ENCODE data around the gene RAI1. TPM values are rescaled to one million over a fixed set of nuclear protein-coding genes. Genes with fewer than 3 reads are reported as not detected.

Gene RAI1
- total RNA-seq, 1 experiment from 2014 or later: 86.3 TPM

- BruUV-seq (replicated peaks): no TSS peak
Measured at GRCh38 chr17:17723354-17724261, 42.4 kb downstream of the RAI1 start.

GRCh38 chr17:17724307-17725010 is 43.2 kb downstream of the RAI1 start:
- Histone ChIP-seq H4K20me1 (ENCODE audit: insufficient read depth) (peaks cover 24% of the 10 kb centered on the region), H3K27me3 (ENCODE audit: insufficient read depth, low read depth) (no peaks in the 10 kb centered on the region), H3K36me3 (ENCODE audit: low read depth) (no peaks in the 10 kb centered on the region; the same call in 1 of the 2 replicates), H3K4me1 (replicated peaks; ENCODE audit: insufficient read depth) (peaks cover 60% of the 10 kb centered on the region), H3K9me3 (ENCODE audit: insufficient read depth, low read depth) (no peaks in the 10 kb centered on the region), H2AFZ (no peak overlapping the region), H3K9me2 (ENCODE audit: insufficient read depth) (no peaks in the 10 kb centered on the region), H3K27ac (no peak overlapping the region), H3K4me2 (no peak overlapping the region), H3K4me3 (no peak overlapping the region), H3F3A (ENCODE audit: insufficient read depth, low read depth) (peaks cover 58% of the 10 kb centered on the region), H3K79me2 (ENCODE audit: low read depth) (peaks cover 76% of the 10 kb centered on the region)
- no TSS peak for BruUV-seq (replicated peaks)
- DNase-seq: no peak
- POLR2A ChIA-PET (ENCODE audit: unreplicated experiment): no interaction called here
- CTCF ChIA-PET: no interaction called here
- TF ChIP-seq CTCF (conservative IDR thresholded peaks at IDR 0.05) (no peak), EZH2 (IDR thresholded peaks at IDR 0.05; ENCODE audit: low read depth) (no peak)
- intact Hi-C loops (cut with micrococcal nuclease; ENCODE audit: unreplicated experiment): loop anchor here (5.0 kb wide), 1 partner anchor 138 kb away; no protein-coding TSS in a partner anchor

More at GRCh38 chr17:17723354-17724261, 42.4 kb downstream of the RAI1 start:
- TF ChIP-seq CTCF (conservative IDR thresholded peaks at IDR 0.05): no peak
- CTCF ChIA-PET: interaction anchor here (0.6 kb wide), 1 partner anchor 26 kb away, joined by 3 read pairs; no protein-coding TSS in a partner anchor
- peaks cover 71% of the 10 kb centered on the region for H3K79me2 ChIP-seq (ENCODE audit: low read depth)
- peaks cover 24% of the 10 kb centered on the region for H4K20me1 ChIP-seq (ENCODE audit: insufficient read depth)
- H2AFZ ChIP-seq: no peak overlapping the region
- H3K4me3 ChIP-seq: no peak overlapping the region
- H3K27ac ChIP-seq: no peak overlapping the region
- H3K36me3 ChIP-seq (ENCODE audit: low read depth): no peaks in the 10 kb centered on the region; the same call in 1 of the 2 replicates
- no peaks in the 10 kb centered on the region for H3K9me3 ChIP-seq (ENCODE audit: insufficient read depth, low read depth)
- intact Hi-C loops (cut with micrococcal nuclease; ENCODE audit: unreplicated experiment): no loop called here
- no peak overlapping the region for H3K4me2 ChIP-seq
- no peaks in the 10 kb centered on the region for H3K27me3 ChIP-seq (ENCODE audit: insufficient read depth, low read depth)
- DNase-seq: no peak
- no peaks in the 10 kb centered on the region for H3K9me2 ChIP-seq (ENCODE audit: insufficient read depth)
- peaks cover 60% of the 10 kb centered on the region for H3K4me1 ChIP-seq (replicated peaks; ENCODE audit: insufficient read depth)
- peaks cover 55% of the 10 kb centered on the region for H3F3A ChIP-seq (ENCODE audit: insufficient read depth, low read depth)
- POLR2A ChIA-PET (ENCODE audit: unreplicated experiment): interaction anchor here (0.7 kb wide), 1 partner anchor 220 kb away, joined by 5 read pairs; no protein-coding TSS in a partner anchor

GRCh38 chr17:17725011-17725751 is 43.9 kb downstream of the RAI1 start:
- no peak overlapping the region for H3K4me2 ChIP-seq
- H3K4me1 ChIP-seq (replicated peaks; ENCODE audit: insufficient read depth): peaks cover 60% of the 10 kb centered on the region

More at GRCh38 chr17:17725011-17725751, 43.9 kb downstream of the RAI1 start:
- Histone ChIP-seq H3K9me3 (ENCODE audit: insufficient read depth, low read depth) (no peaks in the 10 kb centered on the region), H4K20me1 (ENCODE audit: insufficient read depth) (peaks cover 22% of the 10 kb centered on the region), H2AFZ (no peak overlapping the region), H3K36me3 (ENCODE audit: low read depth) (no peaks in the 10 kb centered on the region; the same call in 1 of the 2 replicates), H3K9me2 (ENCODE audit: insufficient read depth) (no peaks in the 10 kb centered on the region), H3K27ac (peak overlapping the region; percentile 55; the same call in 1 of the 2 replicates), H3F3A (ENCODE audit: insufficient read depth, low read depth) (peaks cover 52% of the 10 kb centered on the region), H3K27me3 (ENCODE audit: insufficient read depth, low read depth) (no peaks in the 10 kb centered on the region), H3K4me3 (no peak overlapping the region), H3K79me2 (ENCODE audit: low read depth) (peaks cover 76% of the 10 kb centered on the region)
- CTCF ChIA-PET: no interaction called here
- TF ChIP-seq CTCF (conservative IDR thresholded peaks at IDR 0.05) (no peak), EZH2 (IDR thresholded peaks at IDR 0.05; ENCODE audit: low read depth) (no peak)
- DNase-seq: no peak
- intact Hi-C loops (cut with micrococcal nuclease; ENCODE audit: unreplicated experiment): loop anchor here (5.0 kb wide), 1 partner anchor 137 kb away; no protein-coding TSS in a partner anchor
- no TSS peak for BruUV-seq (replicated peaks)
- POLR2A ChIA-PET (ENCODE audit: unreplicated experiment): no interaction called here

Measured in PC-9 (cell line).